Measurements from ENCODE around the gene BEGAIN.

BEGAIN gene

GRCh38 chr14:100587086-100587762 is at the start of gene BEGAIN:
Gene BEGAIN, minus strand, starts transcription at chr14:100587417. Its CDS starts 127 bp downstream, at chr14:100587290.
- peak; percentile 48 to 52 for ATAC-seq

DNA sequence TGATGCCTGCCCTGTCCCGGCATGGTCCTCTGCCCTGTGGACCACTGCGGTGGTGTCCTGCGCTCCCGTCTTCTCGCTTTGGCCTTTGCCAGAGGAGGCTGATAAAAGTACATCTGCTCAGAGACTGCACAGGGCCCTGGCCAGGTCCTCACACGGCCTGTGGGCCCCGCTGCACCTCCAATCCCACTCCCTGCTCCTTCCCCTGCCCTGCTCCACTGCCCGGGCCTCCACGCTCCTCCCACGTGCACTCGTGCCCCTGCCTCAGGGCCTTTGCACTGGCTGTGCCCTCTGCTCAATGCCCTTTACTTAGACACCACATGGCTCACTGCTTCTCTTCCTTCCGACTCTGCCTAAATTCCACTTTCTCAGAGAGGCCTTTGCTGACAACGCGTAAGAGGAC is 49.3 kb upstream of the BEGAIN start:
- ATAC-seq, result no peak

DNA sequence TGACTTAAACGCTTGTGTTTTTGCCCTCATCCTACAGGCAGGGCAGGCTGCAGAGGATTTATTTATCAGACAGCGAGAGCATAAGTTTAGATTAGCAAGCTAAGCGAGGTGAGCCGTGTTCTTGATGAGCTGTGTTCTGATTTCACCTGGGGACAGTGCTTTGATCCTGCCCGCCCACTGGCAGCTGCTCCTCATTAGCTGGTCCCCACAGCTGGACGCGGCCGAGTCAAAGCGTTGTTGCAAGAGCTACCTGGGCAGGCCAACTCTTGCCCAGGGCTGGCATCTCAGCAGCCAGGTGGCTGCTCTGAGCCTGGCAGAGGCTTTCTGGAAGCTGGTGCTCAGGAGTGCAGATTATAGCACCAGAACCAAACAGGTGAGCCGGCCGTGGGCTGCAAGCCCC is 46.8 kb upstream of the BEGAIN start:
- ATAC-seq, result no peak

- ATAC-seq, result no peak
These were observed 46.2 kb upstream of the BEGAIN start for GRCh38 chr14:100633406-100633805.

DNA sequence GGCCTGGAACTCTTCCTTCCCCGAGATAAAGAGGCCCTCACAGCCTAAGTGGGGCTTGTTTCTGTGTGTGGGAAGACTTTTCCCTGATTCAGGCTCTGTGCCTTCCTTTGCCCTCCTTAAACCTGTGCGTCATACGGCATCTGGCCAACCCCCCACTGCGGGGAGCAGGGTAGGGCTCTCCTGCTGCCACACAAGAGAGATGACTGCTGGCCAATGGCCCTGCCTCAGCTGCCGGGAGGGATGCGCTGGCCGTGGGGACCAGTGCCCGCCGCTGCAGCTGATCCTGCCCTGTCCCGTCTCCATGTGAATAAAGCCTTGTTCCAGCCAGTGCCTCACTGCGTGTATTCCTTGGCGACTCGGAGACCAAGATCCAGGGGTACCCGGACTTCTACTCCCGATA is 42.5 kb upstream of the BEGAIN start:
- no peak for ATAC-seq

DNA sequence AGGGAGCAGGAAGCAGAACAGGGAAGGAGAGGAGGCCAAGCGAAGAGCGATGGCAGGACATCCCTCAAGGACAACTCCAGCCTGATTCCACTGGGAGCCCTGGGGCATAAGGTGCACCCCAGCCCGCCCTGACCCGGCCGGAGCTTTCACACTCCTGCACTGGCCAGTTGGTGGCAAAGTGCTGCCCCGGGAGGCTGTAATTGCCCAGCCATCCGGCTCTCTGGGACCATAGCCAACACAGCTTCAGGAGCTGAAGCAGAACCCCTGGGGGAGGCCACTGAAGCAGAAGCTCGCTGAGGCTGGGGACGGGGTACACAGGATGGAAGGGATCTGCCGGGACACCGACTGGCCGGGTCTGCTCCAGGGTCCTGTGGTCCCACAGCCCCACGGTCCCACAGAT is 41.9 kb upstream of the BEGAIN start:
- no peak for ATAC-seq

- ATAC-seq, result no peak
These were observed 41.0 kb upstream of the BEGAIN start for GRCh38 chr14:100628225-100628624.

GRCh38 chr14:100626614-100627013 is 39.4 kb upstream of the BEGAIN start:
- ATAC-seq, result no peak

GRCh38 chr14:100623961-100624360 is 36.7 kb upstream of the BEGAIN start:
- ATAC-seq, result no peak

DNA sequence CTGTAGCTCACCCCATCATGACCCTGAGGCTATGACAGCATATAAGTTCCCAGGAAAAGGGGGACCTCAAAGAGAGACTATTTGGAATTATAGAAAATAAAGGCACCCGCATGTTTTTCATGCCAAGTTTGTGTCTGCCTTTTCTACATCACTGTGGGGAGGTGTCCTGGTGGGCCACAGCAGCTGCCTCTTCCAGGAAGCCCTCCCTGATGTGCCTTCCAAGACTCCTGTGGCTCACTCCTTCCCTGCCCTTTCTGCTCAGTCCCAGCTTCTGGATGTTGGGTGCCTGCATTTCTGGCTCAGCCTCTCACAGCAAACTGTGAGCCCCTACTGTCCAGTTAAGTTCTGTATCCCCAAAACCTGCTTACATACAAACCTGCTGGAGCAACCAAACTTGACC is 36.3 kb upstream of the BEGAIN start:
- no peak for ATAC-seq

DNA sequence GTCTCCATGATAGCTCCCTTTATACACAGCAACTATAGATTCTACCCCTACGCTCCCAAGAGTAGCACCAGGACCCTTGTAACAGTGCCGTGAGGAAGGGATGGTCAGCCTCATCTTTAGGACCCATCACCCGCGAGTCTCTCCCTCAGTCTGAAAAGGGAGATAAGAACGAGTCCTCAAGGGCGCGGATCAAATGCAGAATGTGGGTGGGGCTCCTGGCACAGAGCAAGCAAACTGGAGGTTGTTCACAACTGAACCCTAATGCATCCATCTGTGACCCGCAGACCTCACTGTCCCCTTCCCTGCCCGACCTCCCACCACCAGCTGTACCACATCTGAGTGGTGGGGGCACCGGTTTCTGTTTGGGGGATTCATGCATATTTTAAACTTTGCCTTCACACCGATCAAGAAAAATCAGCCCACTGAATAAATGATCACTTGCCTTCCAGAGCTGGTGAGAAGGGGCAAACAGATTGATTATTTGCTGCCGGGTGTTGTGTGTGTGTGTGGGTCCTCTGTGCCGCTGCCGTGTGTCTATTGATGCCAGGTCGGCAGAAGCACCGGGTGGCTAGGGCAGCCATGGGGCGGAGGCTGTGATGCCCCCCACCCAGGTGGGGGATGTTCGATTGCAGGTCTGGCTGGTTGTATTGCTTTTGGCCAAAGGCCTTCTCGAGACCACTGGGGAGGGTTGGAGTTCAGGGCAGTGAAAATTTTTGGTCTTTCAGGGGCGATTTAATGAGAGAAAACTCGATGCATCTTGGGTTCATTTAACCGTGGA is 35.7 kb upstream of the BEGAIN start:
- no peak for ATAC-seq

GRCh38 chr14:100622224-100622623 is 35.0 kb upstream of the BEGAIN start:
- ATAC-seq, result no peak

- ATAC-seq, result no peak
These were observed 34.6 kb upstream of the BEGAIN start for GRCh38 chr14:100621806-100622205.

GRCh38 chr14:100620255-100621100 is 33.3 kb upstream of the BEGAIN start:
- ATAC-seq, result no peak

GRCh38 chr14:100619396-100620254 is 32.4 kb upstream of the BEGAIN start:
- ATAC-seq, result no peak

GRCh38 chr14:100618763-100619320 is 31.6 kb upstream of the BEGAIN start:
- ATAC-seq, result no peak

DNA sequence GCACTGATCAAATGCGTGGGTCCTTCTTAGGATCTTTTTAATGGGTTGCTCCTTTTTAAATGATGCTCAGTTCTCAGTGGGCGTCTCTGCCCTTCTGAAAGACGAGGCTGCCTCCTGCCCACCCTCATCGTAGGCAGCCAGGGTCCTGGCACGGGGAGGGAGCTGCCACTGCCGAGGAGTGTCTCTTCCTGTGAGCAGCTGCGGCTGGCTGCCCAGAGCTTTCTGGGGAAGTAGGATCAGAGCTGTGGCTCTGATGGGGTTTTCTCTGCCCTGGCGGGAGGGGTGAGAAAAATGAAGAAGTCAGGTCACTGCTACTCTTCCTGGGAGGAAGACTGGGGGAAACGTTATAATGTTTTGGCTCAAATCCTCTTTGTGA is 31.1 kb upstream of the BEGAIN start:
- ATAC-seq, result no peak

- ATAC-seq, result no peak
These were observed 30.4 kb upstream of the BEGAIN start for GRCh38 chr14:100617410-100618317.

DNA sequence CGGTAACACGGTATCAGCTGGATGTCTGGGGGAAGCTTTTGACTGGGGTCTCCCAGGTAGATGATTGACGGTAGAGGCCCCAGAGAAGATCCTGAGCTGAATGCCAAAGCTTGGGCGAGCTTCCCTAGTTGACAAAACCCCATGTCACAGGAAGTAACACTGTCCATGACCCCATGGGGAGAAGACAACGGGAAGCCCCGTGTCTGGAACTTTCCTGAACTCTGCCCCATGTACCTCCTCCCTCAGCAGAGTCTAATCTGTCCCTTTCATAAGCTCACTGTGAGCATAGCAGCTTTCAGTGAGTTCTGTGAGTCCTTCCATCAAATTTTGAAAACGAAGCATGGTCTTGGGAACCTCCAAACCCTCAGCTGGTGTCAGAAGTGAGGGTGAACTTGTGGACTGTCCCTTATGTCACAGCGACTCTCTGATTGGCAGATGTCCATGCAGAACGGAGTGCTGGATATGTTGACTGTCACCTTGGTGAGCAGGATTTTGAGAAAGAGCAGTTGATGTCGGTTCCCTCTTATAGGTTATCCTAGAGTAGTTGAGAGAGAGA is 29.7 kb upstream of the BEGAIN start:
- ATAC-seq, result no peak

All from activated CD4-positive, CD25-positive, alpha-beta regulatory T cell treated with anti-CD3 and anti-CD28 coated beads, Interleukin-2, amount 50 U/mL, for 24 hours (primary cell).